Iris pigment epithelial cell (primary cell): Measurements from ENCODE around the gene PRF1.
"Not testable (repeated sequence)": the region's sequence is repeated elsewhere in the genome, so short reads cannot be mapped to it uniquely, and the experiment has no call there.

Experiments used
- DNase-seq: peaks from one replicate; pipeline ENCODE4 v3.0.0-alpha.2; 2011; ENCODE audit warnings: low read depth

PRF1 gene

DNA sequence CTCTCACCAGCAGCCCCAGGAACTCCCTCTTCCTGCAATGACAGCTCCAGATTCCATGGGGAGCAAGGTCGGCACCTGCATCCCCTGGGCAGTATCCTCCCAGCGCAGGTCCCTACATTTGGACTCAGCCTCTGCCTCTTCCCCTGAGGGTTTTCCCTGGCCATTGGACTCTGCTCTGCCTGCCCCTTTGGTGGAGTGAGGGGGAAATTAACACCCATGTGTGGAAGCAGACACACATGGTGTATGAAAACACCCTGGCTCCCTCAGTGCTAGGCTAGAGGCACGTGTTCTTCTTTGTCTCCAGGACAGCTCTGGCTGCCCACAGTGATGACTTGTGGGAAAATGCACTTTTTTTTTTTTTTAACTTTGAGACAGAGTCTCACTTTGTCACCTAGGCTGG lies 8.4 kb downstream of the PRF1 start:
- DNase-seq = no peak

DNA sequence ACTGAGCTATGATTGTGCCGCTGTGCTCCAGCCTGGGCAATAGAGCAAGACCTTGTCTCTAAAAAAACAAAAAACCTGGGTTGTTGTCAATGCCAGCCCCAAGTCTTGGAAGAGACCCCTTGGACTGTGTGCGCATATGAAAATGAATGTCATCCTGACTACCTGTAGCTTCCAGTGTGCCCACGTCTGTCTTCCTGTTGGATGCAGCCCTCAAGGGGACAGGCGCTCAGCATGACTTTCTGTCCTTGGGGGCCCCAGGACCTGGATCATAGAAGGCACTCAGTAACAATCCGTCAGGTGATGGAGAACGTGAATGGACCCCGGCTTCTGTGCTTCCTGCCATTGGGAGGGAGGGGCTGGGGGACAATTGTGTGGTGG lies 9.0 kb downstream of the PRF1 start:
- DNase-seq = no peak

DNA sequence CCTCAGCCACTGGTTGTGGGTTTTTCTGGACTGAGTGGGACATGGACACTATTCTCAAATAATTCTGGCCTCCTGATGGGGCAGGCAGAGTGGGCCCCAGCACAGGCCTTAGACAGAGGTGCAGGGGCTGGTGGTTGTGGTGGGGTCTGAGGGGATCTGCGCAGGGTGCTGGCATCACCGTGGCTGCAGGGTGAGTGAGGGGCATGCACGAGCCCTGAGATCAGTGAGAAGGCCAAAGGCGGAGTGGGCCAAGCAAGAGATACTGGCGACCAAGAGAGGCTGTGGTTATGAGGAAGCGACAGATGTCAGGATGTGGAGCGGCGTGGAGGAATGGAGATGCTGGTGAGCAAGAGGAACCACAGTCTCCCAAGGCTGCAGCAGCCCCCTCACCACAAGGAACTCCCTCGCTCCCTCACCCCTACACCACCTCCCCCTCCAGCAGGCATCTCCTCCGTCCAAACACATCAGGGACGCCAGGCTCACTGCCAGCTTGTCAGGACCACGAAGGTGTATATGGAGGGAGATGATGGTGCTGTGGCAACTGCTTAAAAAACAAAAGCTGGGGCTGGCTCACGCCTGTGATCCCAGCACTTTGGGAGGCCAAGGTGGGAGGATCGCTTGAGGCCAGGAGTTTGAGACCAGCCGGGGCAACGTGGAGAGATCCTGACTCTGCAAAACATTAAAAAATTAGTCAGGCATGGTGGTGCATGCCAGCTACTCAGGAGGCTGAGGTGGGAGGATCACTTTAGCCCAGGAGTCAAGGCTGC lies 9.6 kb downstream of the PRF1 start:
- DNase-seq = no peak

DNA sequence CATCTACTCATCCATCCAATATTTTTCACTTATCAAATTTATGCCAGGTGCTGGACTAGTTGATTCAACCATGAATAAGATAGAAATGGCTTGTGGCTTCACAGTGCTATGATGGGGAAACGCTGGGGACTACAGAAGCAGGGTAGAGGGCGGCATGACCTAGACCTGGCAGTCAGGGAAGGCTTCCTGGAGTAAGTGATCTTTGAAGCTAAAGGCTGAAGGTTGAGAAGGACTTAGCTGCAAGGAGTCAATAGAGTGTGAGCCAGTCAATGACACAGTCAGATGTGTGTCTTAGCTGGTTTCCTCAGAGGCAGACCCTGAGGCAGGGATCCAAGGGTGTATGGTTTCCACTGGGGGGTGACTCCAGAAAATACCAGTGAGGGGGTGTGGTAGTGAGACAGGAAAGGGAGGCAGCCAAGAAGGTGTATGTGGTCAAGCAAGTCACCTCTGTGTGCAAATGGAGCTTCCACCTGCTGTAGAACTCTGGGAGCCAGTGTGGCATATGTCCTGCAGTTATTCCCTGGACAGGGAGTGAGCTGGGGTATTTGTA lies 10.3 kb downstream of the PRF1 start:
- no peak for DNase-seq

DNA sequence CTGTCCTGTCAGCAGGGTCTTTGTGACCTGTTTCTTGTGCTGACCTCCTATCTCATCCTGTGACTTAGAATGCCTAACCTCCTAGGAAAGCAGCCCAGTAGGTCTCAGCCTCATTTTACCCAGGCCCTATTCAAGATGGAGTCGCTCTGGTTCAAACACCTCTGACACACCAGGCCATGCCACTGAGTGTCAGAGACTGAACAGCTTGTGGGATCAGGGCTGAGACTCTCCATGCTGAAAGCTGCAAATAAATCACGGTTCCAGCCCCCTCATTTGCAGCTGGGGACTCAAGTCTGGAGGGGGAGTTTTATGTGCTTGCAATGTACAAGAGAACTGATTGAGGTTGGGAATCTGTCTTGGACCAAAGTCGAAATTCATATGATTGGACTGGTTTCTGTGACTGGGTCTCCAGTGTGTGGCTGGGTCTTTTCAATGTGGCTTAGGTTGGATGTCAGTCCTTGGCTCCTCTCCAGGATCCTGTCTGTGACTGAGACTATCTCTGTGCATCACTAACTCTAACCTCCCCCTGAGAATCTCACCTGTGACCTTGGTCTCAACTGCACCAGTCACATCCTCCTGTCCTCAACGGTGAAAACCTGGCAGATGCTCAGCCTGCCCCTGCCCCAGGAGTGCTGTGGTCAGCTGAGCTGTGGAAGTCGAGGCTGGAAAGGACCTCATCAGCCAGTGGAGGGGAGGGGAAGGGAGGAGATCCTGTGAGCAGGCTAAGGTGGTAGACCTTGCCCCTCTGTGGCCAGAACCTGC lies 11.7 kb downstream of the PRF1 start:
- no peak for DNase-seq

DNA sequence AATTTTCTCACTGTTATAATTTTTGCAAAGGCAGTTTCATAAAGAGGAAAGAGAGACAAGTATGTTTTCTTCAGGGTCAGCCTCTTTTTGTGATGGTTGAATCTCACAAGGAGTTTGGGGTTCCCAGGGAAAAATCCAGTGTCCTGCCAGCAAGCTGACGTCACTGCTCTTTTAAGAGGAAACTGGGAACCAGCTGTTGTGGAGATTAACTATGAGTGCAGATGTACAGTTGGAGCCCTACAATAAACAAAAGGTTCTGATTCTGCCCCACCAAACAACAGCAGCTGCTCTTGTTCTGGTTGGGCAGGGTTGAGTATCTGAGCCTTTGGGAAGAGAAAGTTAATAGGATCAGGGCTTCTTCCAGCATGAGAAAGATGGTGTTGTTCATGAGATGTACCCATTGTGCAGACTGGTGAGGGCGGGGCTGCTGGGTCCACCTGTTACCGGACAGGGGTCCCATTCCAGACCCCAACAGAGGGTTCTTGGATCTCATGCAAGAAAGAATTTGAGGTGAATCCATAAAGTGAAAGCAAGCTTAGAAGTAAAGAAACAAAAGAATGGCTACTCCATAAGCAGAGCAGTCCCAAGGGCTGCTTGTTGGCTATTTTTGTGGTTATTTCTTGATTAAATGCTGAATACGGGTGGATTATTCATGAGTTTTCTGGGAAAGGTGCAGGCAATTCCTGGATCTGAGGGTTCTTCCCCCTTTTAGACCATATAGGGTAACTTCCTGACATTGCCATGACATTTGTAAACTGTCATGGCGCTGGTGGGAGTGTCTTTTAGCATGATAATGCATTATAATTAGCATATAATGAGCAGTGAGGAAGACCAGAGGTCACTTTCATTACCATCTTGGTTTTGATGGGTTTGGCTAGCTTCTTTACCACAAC lies 12.5 kb downstream of the PRF1 start:
- peak; percentile 26 for DNase-seq

DNA sequence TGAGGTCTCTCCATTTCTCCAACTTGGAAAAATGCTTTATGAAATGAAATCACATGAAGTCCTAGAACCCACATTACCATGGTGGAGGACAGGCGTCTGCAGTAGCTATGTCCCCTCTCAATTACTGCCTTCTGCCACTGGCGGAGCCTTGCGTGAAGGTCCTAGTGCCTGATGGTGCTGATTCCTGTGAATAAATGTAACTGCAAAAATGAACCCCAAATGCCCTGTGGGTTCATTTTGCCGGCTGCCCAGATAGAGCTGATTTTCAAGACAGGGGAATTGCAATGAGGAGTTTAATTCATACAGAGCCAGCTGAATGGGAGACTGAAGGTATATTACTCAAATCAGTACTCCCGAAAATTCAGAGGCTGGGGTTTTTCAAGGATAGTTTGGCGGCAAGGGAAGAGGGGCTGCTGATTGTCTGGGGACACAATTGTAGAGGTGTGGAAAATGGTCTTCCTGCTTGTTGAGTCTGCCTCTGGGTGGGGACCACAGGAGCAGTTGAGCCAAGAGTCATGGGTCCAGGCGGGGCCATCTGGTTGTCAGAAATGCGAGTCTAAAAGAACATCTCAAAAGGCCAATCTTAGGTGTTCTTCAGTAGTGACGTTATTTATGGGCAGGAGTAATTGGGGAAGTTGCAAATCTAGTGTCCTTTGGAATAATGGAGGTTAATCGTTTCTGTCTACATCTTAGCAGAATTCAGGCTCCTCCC lies 13.5 kb downstream of the PRF1 start:
- no peak for DNase-seq

DNA sequence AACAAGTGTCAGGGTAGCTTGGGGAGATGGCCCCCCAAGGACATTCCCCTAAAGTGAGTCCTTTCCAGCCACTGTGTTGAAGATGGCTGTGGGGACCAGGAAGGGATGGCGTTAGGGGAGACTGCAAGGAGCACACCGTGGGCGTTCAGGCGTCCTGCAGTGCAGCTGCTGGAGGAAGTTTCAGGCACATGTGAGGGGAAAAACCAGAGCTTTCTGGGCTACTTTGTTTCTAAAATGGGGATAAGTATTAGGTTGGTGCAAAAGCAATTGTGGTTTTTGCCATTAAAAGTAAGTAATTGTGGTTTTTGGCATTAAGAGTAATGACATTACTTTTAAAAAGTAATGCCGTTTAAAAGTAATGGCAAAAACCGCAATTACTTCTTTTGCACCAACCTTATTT lies 14.3 kb downstream of the PRF1 start:
- no peak for DNase-seq

DNA sequence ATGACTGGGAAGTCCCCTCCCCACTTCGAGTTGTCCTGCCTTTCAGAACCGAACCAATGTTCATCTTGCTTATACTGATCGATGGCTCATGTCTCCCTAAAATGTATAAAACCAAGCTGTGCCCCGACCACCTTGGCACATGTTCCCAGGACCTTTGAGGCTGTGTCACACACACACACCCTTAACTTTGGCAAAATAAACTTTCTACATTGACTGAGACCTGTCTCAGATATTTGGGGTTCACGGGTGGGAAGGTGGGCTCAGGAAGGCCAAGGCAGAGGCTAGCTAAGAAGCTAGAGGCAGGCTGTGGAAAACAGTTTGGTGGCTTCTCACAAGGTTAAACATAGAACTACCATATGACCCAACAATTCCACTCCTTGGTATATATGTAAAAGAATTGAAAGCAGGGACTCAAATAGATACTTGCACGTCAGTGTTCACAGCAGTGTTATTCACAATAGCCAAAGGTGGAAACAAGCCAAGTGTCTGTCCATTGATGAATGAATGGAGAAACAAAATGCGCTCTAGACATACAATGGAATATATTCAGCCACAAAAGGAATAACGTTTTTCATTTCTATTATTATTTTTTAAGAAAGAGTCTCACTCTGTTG lies 15.4 kb downstream of the PRF1 start:
- no peak for DNase-seq

DNA sequence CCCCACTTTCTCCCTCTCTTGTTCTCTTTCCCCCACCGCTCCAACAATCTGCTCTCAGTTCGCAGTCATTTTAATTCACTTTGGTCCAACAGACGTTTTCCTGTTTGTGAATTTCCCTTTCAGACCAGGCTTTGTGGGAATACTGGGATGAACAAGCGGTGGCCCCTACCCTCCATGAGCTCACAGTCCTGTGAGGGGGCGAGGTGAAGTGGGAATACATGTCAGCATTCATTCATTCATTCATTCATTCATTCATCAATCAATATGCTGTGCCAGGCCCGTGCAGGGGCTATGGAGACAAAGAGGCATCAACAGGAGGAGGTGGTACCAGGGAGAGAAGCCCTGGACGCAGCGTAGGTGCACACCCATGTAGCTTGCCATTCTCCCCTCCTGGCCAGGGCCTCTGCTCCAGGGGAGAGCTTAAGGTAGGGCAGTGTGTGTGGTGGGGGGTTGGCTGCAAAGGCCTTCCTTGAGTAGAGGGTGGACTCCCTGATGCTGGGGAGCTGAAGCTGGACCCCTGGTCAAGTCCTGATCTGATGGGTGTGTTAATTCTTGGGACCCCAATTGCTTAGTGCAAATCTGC lies 16.1 kb downstream of the PRF1 start:
- DNase-seq = no peak

DNA sequence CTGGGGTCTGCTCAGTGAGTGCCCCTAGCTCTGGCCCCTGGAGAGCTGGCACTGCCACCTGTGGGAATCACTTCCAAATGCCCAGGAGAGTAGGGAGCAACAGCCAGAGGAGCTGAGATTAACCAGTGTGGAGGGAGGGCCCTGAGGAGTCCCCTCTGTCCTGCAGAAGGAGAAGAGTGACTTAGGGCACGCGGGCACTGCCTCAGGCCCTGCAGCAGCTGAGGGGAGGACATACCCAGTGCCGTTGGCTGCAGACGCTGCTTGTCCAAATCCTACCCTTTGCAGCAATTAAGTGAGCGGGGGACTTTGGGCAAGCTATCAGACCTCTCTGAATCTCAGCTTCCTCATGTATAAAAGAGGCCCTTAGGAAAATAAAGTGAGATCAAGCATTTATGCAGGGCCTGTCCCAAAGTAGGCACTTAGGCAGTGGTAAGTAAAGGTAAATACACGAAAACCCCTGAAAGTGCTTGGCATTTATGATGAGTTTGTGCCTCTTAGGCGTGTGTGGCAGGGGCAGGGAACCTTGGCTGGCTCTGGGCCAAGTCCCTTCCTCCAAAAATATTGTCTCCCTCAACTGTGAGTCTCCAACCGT lies 16.9 kb downstream of the PRF1 start:
- no peak for DNase-seq

DNA sequence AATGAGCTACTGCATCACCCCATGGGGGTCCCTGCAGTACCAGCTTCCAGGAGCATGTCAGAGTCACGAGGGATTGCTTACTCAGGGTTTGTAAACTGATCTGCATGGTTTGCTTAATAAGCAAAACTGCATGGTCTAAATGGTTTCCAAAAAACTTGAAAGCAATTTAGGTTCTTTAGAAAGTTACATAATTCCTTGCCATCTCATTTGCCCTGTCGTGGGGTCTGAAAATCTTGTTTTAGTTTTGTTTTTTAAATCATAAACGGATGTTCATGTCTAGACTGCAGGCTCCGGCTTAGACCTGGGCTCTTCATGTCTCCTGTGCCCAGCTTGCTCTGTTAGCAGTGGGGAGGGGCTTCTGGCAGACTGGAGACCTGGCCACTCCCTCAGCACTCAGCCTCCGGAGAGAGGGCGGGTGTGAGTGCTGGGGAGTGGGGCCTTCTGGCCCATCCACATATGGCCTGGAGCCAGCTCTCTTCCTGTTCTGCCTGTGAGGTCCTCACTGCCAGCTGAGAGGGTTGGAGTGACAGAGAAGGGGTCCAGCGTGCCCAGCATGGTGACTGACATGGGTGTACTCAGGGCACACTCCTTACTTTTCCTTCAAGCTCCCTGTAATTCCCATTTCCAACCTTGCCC lies 17.5 kb downstream of the PRF1 start:
- peak; percentile 16 for DNase-seq

DNA sequence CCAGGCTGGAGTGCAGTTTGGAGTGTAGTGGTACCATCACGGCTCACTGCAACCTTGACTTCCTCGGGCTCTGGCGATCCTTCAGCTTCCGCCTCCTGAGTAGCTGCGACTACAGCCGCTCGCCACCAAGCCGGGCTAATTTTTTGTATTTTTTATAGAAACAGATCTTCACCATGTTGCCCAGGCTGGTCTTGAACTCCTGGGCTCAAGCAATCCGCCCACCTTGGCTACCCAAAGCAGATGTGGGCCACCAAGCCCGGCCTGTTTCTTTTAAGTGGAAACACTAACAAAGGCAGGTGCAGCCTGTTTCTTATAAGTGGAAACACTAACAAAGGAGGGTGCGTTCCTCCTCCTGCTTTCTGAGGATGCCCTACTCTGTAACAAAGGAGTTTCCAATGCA lies 18.2 kb downstream of the PRF1 start:
- no peak for DNase-seq

DNA sequence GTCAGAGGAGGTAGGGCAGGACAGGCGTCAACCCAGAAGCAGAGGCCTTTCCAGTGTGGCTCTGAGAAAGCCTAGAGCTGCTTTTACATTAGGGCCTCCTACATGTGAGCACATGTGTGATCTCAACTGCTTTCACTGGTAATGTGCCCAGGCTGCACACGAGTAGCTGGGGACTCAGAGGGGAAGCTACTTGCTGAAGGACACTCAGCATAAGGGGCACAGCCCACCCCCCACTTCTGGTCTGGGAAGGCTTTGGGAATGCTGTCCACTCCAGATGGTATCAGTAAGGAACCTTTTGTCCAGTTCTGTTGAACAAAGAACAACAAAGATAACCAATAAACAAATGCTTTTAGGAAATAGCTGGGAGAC lies 18.9 kb downstream of the PRF1 start:
- DNase-seq = no peak

DNA sequence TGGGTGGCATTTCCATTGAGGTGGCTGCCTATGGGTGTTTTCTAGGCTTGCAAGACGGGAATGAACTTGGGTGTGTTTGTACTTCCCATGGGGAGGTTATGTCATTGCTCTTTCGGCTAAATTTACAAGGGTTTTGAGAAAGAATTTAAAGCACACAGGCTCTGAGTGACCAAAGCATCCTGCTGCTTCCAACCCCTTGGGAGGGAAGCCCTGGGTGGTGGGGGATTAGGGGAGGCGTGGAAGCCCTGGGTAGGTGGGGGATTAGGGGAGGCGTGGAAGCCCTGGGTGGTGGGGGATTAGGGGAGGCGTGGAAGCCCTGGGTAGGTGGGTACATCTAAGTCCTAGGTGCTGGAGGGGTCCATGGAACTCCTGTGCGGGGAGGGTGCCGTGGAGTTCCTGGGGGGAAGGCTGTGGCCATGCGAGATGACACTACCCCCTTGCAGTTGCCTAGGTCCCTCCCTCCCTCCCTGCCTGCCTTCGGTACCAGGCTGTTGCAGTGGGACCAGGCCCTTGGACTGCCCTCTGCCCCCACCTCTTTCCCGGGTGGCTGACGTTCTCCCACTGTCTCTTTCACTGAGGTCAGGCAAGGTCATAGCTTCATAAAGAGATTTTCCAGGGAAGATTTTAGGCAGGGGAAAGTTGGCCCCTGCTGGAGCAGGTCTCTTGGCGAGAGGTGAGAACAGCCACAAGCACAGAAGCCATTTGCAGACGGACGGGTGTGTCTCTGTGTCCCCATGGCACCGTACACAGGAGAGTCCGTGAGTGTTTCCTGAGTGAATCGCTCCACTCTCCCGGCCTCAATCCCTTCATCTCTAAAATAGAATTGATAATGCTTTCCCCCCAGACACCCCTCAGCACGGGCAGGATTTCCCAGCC lies 19.5 kb downstream of the PRF1 start:
- DNase-seq = no peak

DNA sequence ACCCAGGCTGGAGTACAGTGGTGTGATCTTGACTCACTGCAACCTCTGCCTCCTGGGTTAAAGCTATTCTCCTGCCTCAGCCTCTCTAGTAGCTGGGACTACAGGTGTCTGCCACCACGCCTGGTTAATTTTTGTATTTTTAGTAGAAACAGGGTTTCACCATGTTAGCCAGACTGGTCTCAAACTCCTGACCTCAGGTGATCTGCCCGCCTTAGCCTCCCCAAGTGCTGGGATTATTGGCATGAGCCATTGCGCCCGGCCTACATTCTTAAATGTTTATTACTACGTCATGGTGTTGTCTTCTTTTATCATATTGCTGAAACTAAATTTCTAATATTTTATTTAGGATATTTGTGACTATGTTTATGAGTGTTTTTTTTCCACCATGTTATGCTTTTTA lies 21.4 kb downstream of the PRF1 start:
- not testable (repeated sequence) for DNase-seq

DNA sequence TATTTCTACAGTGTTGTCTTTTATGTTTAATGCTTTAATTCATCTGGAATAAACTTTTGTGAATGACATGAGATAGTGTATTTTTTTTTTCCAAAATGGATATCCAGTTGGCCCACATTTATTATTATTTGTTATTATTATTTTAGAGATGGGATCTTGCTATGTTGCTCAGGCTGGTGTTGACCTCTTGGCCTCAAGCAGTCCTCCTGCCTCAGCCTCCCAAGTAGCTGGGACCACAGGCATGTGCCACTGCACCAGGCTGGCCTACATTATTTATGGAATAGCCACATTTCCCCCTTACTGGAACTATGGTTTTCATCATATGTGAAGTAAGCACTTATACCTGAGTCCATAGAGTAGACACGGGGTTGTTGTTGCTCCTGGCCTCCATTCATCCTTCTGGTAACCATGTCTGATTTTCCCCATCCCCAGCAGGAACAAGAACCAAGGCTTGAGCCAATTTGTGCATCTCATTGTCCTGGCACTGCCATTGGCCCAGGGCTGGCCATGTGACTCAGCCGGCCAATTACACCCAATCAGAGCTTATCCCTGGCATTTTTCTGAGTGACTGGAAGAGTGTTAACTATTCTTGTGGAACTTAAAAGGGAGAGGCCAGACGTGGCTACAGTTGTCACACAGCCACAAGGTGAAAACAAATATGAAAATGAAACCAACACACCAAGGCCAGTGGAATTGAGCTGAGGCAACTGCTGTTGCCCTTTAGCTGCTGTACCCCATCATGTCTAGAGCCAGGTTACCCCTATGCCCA lies 23.1 kb downstream of the PRF1 start:
- no peak for DNase-seq

DNA sequence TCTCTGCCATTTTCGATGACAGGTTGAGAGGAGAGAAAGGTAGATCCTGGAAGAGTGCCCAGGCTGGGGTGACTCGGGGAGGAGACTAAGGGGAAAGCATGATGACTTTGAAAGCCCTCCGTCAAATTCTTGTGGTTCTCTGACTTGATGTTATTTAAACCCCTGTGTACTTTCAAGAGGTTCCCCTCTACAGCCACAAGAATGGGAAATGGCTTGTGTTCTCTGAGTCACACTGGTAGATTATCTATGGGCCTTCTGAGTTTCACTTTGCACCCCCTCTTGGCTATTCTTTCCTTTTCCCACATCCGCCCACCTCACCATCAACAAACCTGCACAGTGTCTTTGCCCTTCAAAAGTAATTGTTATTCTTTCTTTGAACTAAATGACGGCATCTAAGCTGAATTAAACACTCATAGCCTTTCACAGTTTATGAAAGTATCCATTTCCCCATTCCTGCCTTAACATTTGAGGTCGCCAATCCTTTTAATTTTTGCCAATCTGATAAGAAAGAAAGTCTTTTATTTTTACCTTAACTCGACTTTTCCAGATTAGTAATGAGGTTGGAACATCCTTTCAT lies 24.1 kb downstream of the PRF1 start:
- peak; percentile 95 for DNase-seq
